ENCODE measurements around the gene NT5DC4.

NT5DC4 gene

GRCh38 chr2:112725545-112726457 lies 5.0 kb downstream of the NT5DC4 start:
- DNase-seq (ENCODE audit: low spot score): peak; percentile 73
- no peak for TF ChIP-seq CTCF (IDR thresholded peaks at IDR 0.05; ENCODE audit: extremely low read depth, insufficient read depth, missing control alignments)
- in situ Hi-C loops (cut with MboI; ENCODE audit: low pct_unique_long_range_greater_than_20kb, low sequenced_read_pairs, unreplicated experiment): loop anchor here (10.0 kb wide), 1 partner anchor 101 kb away; no protein-coding TSS in a partner anchor

GRCh38 chr2:112726487-112727190 lies 5.8 kb downstream of the NT5DC4 start:
- peak; percentile 99 for TF ChIP-seq CTCF (IDR thresholded peaks at IDR 0.05; ENCODE audit: extremely low read depth, insufficient read depth, missing control alignments)
- in situ Hi-C loops (cut with MboI; ENCODE audit: low pct_unique_long_range_greater_than_20kb, low sequenced_read_pairs, unreplicated experiment): loop anchor here (10.0 kb wide), 1 partner anchor 102 kb away; no protein-coding TSS in a partner anchor
- peak; percentile 91 for DNase-seq (ENCODE audit: low spot score)

- in situ Hi-C loops (cut with MboI; ENCODE audit: low pct_unique_long_range_greater_than_20kb, low sequenced_read_pairs, unreplicated experiment): loop anchor here (10.0 kb wide), 1 partner anchor 103 kb away; no protein-coding TSS in a partner anchor
- DNase-seq (ENCODE audit: low spot score): peak; percentile 9
Observed at GRCh38 chr2:112727276-112728028, 6.6 kb downstream of the NT5DC4 start.

GRCh38 chr2:112728029-112728362 lies 7.2 kb downstream of the NT5DC4 start:
- DNase-seq (ENCODE audit: low spot score): no peak
- in situ Hi-C loops (cut with MboI; ENCODE audit: low pct_unique_long_range_greater_than_20kb, low sequenced_read_pairs, unreplicated experiment): loop anchor here (10.0 kb wide), 1 partner anchor 103 kb away; no protein-coding TSS in a partner anchor
- no peak for TF ChIP-seq CTCF (IDR thresholded peaks at IDR 0.05; ENCODE audit: extremely low read depth, insufficient read depth, missing control alignments)

More at GRCh38 chr2:112727276-112728028, 6.6 kb downstream of the NT5DC4 start:
- no peak for TF ChIP-seq CTCF (IDR thresholded peaks at IDR 0.05; ENCODE audit: extremely low read depth, insufficient read depth, missing control alignments)

GRCh38 chr2:112728378-112729175 lies 7.8 kb downstream of the NT5DC4 start:
- in situ Hi-C loops (cut with MboI; ENCODE audit: low pct_unique_long_range_greater_than_20kb, low sequenced_read_pairs, unreplicated experiment): loop anchor here (10.0 kb wide), 1 partner anchor 104 kb away; no protein-coding TSS in a partner anchor
- DNase-seq (ENCODE audit: low spot score): peak; percentile 7
- TF ChIP-seq CTCF (IDR thresholded peaks at IDR 0.05; ENCODE audit: extremely low read depth, insufficient read depth, missing control alignments): no peak

Measured in GM13977 (cell line).